Cardiac septum (tissue), 1 donor: ENCODE measurements around the gene FAM229B. TPM values are rescaled to one million over a fixed set of nuclear protein-coding genes. Genes with fewer than 3 reads are reported as not detected.

Experiments
- DNase-seq: peaks from one replicate; pipeline ENCODE4 v3.0.0-alpha.2; 2020; ENCODE audit warnings: low spot score
- intact Hi-C: fragments of 100-400 bp; cut with DNase I; formaldehyde crosslinking; loops from one replicate; pipeline ENCODE4 v1.14.0; 2022
- total RNA-seq: library from RNA; stranded (reverse); fragmentation: NEBNext Ultra II Directional; extraction: Animal tissue kit (Norgen Biotek cat#: 25700); gene quantifications from one replicate; pipeline ENCODE4 v1.2.1, GENCODE V29; 2021
- donor health status: DM: no; HTN: no; CAD: no.

Gene FAM229B
- total RNA-seq, 1 donor from 2014 or later = 43.5 TPM

- intact Hi-C loops = no loop called here
- no peak for DNase-seq
Observed at GRCh38 chr6:112122756-112123155, 35.4 kb downstream of the FAM229B start.

DNA sequence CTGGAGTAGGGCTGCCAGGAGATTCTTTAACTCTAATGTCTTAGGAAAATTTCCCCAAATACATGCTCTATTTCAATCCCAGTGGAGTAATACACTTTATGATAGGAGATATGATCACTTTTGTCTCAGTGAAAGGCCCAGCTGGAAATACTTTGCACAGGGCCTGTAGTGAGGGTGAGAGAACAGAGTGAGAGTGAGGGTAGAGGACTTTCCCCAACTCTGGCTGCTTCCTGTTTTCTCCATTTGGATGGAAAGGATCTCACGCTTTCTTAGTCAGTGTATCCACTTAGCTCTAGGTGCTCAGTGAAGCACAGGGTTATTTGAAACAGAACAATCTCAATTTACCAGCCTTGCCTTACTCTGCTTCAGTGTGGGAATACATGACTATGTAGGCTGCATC, 36.6 kb downstream of the FAM229B start:
- intact Hi-C loops = no loop called here
- no peak for DNase-seq

- DNase-seq = no peak
- intact Hi-C loops = no loop called here
Observed at GRCh38 chr6:112128208-112128607, 40.8 kb downstream of the FAM229B start.

- no peak for DNase-seq
- intact Hi-C loops = no loop called here
Observed at GRCh38 chr6:112130878-112131277, 43.5 kb downstream of the FAM229B start.

DNA sequence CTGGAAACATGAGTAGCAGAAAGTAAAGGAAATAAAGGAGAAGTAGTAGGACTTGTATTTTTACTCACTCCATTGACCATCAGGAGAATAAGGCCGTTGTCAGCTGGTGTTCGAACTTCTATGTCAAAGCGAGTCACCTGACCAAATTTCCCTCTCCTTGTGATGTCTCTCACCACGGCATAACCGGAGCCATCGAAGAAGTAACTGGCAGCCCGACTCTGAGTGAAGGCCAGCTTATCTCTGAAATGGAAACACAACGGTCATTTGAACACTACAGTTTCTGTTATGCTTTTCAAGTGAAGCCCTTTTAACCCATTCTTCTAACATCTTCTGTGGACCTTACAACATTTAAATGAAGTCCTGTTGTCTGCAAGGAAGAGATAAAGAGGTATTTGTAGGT, 51.7 kb downstream of the FAM229B start:
- no peak for DNase-seq
- intact Hi-C loops = no loop called here

GRCh38 chr6:112141707-112142106, 54.3 kb downstream of the FAM229B start:
- DNase-seq = no peak

DNA sequence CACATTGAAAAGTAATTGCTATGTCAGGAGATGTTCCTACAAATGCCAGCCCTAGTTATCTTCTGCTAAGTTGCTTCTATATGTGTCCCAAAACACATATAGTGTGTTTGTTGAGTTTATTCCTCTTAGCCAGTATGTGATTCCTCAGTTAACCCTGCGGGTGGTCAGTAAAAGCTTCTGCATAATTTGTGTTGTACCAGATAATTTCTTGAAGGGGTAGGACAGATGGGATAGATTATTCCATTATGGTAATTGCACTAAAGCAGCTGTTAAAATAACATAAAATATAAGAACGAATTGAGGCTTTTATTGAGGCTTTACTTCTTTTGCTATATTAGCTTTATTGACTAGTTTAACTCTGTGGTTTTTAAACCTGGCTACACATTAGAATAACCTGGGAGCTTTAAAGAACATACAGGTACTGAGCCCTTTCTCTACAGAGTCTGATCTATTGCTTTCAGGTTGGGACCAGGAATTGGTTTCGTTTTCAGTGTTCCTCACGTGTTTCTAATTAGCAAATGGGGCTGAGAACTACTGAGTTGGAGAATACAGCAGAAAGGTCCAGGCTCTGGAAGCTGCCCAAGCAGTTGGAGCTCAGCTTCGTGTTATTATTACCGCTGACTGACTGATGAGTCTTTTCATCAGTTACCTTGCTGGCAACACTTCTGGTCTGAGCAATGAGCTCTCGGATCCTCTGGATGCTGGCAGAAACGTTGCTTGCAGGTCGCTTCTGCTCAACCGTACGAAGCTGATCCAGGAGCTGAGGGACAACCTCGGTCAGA, 56.9 kb downstream of the FAM229B start:
- DNase-seq = no peak
- intact Hi-C loops = no loop called here

More at GRCh38 chr6:112141707-112142106, 54.3 kb downstream of the FAM229B start:
- intact Hi-C loops = no loop called here

- DNase-seq = no peak
- intact Hi-C loops = no loop called here
Observed at GRCh38 chr6:112145080-112145573, 57.7 kb downstream of the FAM229B start.

DNA sequence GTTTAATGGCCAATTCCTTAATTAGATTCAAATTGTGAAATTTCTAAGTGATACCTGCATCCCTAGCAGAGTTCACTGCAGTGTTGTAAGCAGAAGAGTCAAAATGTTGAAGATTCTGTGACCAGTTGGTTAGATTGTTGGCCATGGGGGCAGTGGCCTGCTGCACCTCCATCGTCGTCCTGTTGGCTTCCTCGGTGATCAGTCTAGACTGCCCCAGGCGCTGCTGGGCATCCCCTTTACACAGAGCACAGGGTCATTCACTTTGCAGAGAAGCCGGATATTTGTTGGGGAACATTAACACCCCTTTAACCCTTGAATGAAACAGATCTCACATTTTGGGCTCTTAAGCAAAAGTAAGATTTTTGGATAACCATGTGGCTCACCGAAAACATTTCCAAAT, 60.7 kb downstream of the FAM229B start:
- intact Hi-C loops = no loop called here
- no peak for DNase-seq

DNA sequence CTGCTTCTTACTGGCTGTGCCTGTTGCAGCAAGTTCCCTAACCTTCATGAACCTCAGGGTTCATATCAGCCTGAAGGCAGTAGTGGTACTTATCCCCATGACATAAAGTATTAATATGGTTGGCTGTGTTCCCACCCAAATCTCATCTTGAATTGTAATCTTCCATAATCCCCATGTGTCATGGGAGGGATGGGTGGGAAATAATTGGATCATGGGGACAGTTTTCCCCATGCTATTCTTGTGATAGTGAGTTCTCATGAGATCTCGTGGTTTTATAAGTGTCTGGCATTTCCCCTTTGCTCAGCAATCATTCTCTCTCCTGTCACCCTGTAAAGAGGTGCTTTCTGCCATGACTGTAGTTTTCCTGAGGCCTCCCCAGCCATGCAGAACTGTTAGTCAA, 61.8 kb downstream of the FAM229B start:
- intact Hi-C loops = no loop called here
- no peak for DNase-seq

GRCh38 chr6:112149719-112150263, 62.4 kb downstream of the FAM229B start:
- intact Hi-C loops = no loop called here
- no peak for DNase-seq

GRCh38 chr6:112150363-112150762, 63.0 kb downstream of the FAM229B start:
- intact Hi-C loops = no loop called here

More at GRCh38 chr6:112150363-112150762, 63.0 kb downstream of the FAM229B start:
- DNase-seq = no peak

Other genes with a start within 250 kb of the FAM229B start
- 65.3 TPM for gene FYN, start 214.1 kb upstream of the FAM229B start, total RNA-seq
- not detected for gene CCN6, start 33.5 kb upstream of the FAM229B start, total RNA-seq
- gene TUBE1, start 109 bp upstream of the FAM229B start, total RNA-seq = 21.6 TPM
- gene LAMA4, start 167.0 kb downstream of the FAM229B start, total RNA-seq = 93.9 TPM